ENCODE measurements around the gene DCAF8L2.

Gene DCAF8L2

DNA sequence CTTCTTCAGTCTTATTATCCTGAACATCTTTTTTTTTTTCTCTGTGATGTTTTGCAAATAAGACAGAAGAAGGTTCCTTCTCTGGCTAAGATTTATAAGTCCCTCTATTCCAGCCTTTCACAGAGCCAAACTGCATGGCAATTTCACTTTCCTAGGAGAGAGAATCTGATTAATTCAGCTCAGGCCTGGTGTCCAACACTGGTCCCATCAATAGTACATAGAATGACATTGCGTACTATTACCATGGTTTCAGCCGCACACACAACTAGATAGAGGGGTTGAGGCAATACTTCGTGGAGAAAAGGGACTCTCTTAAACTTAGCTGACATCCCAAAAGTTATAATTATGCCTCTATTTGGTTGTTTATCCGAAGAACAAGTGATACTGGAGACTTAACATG, 18.5 kb downstream of the DCAF8L2 start:
- DNase-seq (ENCODE audit: low spot score) = no peak
- in situ Hi-C loops (cut with MboI; ENCODE audit: low pct_unique_long_range_greater_than_20kb, low sequenced_read_pairs, unreplicated experiment) = no loop called here
- TF ChIP-seq, protein P1, sequence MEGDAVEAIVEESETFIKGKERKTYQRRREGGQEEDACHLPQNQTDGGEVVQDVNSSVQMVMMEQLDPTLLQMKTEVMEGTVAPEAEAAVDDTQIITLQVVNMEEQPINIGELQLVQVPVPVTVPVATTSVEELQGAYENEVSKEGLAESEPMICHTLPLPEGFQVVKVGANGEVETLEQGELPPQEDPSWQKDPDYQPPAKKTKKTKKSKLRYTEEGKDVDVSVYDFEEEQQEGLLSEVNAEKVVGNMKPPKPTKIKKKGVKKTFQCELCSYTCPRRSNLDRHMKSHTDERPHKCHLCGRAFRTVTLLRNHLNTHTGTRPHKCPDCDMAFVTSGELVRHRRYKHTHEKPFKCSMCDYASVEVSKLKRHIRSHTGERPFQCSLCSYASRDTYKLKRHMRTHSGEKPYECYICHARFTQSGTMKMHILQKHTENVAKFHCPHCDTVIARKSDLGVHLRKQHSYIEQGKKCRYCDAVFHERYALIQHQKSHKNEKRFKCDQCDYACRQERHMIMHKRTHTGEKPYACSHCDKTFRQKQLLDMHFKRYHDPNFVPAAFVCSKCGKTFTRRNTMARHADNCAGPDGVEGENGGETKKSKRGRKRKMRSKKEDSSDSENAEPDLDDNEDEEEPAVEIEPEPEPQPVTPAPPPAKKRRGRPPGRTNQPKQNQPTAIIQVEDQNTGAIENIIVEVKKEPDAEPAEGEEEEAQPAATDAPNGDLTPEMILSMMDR (IDR thresholded peaks at IDR 0.05; ENCODE audit: extremely low read depth, insufficient read depth, missing control alignments) = no peak

DNA sequence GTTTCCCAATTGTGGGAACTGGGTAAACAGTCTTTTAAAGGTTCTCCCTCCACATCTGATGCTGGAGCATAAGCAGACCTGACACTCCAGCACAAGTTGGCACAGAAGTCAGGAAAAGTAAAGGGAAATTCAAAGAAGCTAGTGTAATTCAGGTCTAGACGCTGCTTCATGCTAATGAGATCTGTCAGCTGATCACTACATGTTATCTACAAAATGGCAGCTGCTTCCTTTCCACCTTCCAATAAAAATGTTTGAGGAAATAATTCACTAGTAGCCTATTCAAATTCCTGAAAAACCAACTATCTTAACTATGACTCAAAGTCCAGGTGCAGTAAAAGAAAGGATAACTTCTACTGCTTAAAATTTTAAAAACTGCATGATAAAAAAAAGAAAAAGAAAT, 29.3 kb downstream of the DCAF8L2 start:
- TF ChIP-seq, protein P1 (IDR thresholded peaks at IDR 0.05; ENCODE audit: extremely low read depth, insufficient read depth, missing control alignments) = no peak
- DNase-seq (ENCODE audit: low spot score) = no peak
- in situ Hi-C loops (cut with MboI; ENCODE audit: low pct_unique_long_range_greater_than_20kb, low sequenced_read_pairs, unreplicated experiment) = no loop called here

DNA sequence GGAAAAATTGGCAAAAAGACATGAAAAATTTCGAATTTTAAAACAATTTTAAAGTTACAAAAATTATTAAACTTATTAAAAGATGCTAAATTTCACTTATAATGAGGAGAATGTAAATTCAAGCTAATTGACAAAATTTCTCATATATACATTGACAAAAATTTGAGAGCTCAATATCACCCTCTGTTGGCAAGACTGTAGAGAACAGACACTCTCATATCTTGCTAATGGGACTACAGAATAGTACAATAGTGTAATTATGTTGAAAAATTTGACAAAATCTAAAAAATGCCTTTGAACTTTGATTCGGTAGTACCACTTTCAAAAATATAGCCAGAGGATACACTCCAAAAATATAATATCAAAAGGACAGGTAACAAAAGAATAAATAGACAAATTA, 29.8 kb downstream of the DCAF8L2 start:
- DNase-seq (ENCODE audit: low spot score) = peak; percentile 7

DNA sequence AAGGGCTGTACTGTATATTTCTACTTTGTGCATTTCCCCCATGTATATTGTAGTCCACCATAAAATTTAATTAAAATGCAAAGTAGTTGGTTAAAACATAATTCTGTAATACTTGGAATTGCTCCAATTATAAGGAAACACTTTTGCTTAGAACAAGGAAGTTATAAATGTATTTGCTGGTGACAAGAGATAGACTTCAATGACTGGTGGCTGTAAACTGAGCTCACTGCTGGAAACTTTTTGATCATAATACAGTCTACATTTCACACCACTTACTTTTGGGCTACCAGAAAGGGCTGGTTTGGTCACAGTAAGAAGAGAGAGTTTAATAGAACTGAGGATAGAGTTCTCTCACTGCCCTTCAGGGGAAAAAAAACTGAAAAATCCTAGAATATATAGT, 32.7 kb downstream of the DCAF8L2 start:
- TF ChIP-seq, protein P1 (IDR thresholded peaks at IDR 0.05; ENCODE audit: extremely low read depth, insufficient read depth, missing control alignments) = no peak
- DNase-seq (ENCODE audit: low spot score) = no peak
- in situ Hi-C loops (cut with MboI; ENCODE audit: low pct_unique_long_range_greater_than_20kb, low sequenced_read_pairs, unreplicated experiment) = no loop called here

More for the DNA sequence above, 29.8 kb downstream of the DCAF8L2 start:
- in situ Hi-C loops (cut with MboI; ENCODE audit: low pct_unique_long_range_greater_than_20kb, low sequenced_read_pairs, unreplicated experiment) = no loop called here
- TF ChIP-seq, protein P1 (IDR thresholded peaks at IDR 0.05; ENCODE audit: extremely low read depth, insufficient read depth, missing control alignments) = peak; percentile 44

DNA sequence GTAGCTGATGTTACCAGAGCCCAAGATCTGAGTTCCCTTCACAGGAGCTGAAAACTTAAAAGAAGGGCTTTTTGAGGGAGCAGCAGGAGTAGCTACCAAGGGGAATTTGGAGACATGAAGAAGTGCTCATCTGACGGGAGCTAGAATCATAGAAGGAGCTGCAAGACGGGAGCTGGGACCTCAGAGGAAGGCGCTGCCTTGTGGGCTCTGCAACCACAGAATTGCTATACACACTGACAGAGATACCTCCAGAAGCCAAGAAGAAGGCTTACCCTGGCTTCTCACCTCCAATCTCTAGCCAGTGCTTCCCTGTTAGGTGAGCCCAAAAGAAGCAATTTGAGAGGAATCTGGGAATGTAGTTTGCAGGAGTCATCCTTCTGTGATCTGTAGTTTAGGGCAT, 35.9 kb downstream of the DCAF8L2 start:
- DNase-seq (ENCODE audit: low spot score) = no peak
- in situ Hi-C loops (cut with MboI; ENCODE audit: low pct_unique_long_range_greater_than_20kb, low sequenced_read_pairs, unreplicated experiment) = no loop called here
- TF ChIP-seq, protein P1 (IDR thresholded peaks at IDR 0.05; ENCODE audit: extremely low read depth, insufficient read depth, missing control alignments) = no peak

DNA sequence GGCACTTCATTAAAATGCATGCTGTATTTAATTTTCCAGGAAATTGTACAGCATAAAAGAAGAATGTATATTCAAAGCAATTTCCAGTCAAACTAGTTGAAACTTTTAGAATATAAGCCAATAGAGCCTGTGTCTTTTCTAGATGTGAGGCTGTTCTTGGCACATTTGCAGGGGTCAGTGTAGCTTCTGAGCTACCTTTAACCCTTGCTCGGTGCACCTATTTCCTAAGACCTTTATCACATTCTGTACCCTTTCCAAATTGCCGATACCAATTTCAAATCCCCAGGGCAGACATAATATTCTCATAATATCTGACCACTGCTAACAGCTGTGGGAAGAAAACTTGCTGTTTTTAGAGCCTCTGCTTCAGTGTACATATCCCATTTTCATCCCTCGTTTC, 43.2 kb downstream of the DCAF8L2 start:
- in situ Hi-C loops (cut with MboI; ENCODE audit: low pct_unique_long_range_greater_than_20kb, low sequenced_read_pairs, unreplicated experiment) = no loop called here
- no peak for DNase-seq (ENCODE audit: low spot score)
- TF ChIP-seq, protein P1 (IDR thresholded peaks at IDR 0.05; ENCODE audit: extremely low read depth, insufficient read depth, missing control alignments) = no peak

DNA sequence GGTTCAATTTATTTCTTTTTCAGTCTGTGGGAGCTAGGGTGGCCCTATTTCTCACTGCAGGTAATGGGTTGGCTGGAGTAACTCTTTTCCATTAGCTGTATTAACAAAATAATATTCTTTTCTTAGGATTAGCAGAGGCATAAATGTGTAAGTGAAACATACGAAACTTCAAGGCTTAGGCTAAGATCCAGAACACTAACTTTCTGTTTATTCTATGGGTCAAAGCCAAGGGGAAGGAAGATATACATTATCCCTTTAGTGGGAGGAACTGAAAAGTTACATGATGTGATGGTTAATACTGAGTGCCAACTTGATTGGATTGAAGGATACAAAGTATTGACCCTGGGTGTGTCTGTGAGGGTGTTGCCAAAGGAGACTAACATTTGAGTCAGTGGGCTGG, 66.4 kb downstream of the DCAF8L2 start:
- in situ Hi-C loops (cut with MboI; ENCODE audit: low pct_unique_long_range_greater_than_20kb, low sequenced_read_pairs, unreplicated experiment) = no loop called here
- TF ChIP-seq, protein P1 (IDR thresholded peaks at IDR 0.05; ENCODE audit: extremely low read depth, insufficient read depth, missing control alignments) = no peak
- DNase-seq (ENCODE audit: low spot score) = no peak
